ENCODE measurements around the gene OLIG1.

- TF ChIP-seq POLR2A (IDR thresholded peaks at IDR 0.05) (no peak), CTCF (IDR thresholded peaks at IDR 0.05) (no peak)
Measured at GRCh38 chr21:33036430-33037162, 33.3 kb upstream of the OLIG1 start.

Measured in tibial nerve (tissue), 3 donors.